IMR-90 (cell line): ENCODE measurements around the gene CMSS1. TPM values are rescaled to one million over a fixed set of nuclear protein-coding genes. Genes with fewer than 3 reads are reported as not detected.

Experiments
- ATAC-seq: fragments of 200-7000 bp; cut with Tn5 transposase; 2 replicates; pipeline ENCODE4 v1.9.1; 2020; ENCODE audit warnings: low read depth, mild to moderate bottlenecking, moderate library complexity
- BruUV-seq: library from RNA; stranded (reverse); fragments of 400-500 nt; replicated peaks from 2 replicates; lab custom pipeline; 2021; lab: Mats Ljungman, UMichigan
- CTCF ChIA-PET: fragments of 300-600 bp; formaldehyde crosslinking; extraction: SDS; loops from one replicate; lab custom pipeline; 2021; ENCODE audit warnings: antibody characterized with exemption; lab: Yijun Ruan, JAX
- POLR2A ChIA-PET: fragments of 300-600 bp; sonication (Branson Sonifier 250); formaldehyde crosslinking; loops from one replicate; lab custom pipeline; 2022; ENCODE audit warnings: antibody characterized with exemption; ENCODE audit not compliant: unreplicated experiment; lab: Charles Lee
- DNase-seq: peaks from one replicate; pipeline ENCODE4 v3.0.0; 2013
- H2AFZ ChIP-seq: replicated peaks from 2 replicates; pipeline ENCODE3; 2013; ENCODE audit warnings: low read length, mild to moderate bottlenecking; ENCODE audit not compliant: poor library complexity
- H2AK5ac ChIP-seq: 2 replicates; pipeline ENCODE4 v1.6.1; 2013; ENCODE audit warnings: low read depth, low read length, inconsistent platforms
- H2AK9ac ChIP-seq: replicated peaks from 2 replicates; pipeline ENCODE3; 2013; ENCODE audit warnings: mild to moderate bottlenecking, low read depth, low read length, moderate library complexity; ENCODE audit not compliant: poor library complexity
- H2BK120ac ChIP-seq: 2 replicates; pipeline ENCODE4 v1.6.1; 2013; ENCODE audit warnings: low read depth, low read length, inconsistent platforms
- H2BK15ac ChIP-seq: 3 replicates; pipeline ENCODE4 v1.6.1; 2013; ENCODE audit warnings: low read depth, low read length, inconsistent platforms
- H2BK20ac ChIP-seq: 2 replicates; pipeline ENCODE4 v1.6.1; 2013; ENCODE audit warnings: low read depth, mild to moderate bottlenecking, inconsistent platforms, low read length, moderate library complexity
- H2BK5ac ChIP-seq: 2 replicates; pipeline ENCODE4 v1.6.1; 2013; ENCODE audit warnings: mild to moderate bottlenecking, low read depth, low read length, inconsistent platforms; ENCODE audit not compliant: poor library complexity, severe bottlenecking
- H3K14ac ChIP-seq: replicated peaks from 2 replicates; pipeline ENCODE4 v1.6.1; 2013; ENCODE audit warnings: low read depth, low read length, inconsistent platforms
- H3K18ac ChIP-seq: 2 replicates; pipeline ENCODE4 v1.6.1; 2013; ENCODE audit warnings: low read depth, low read length, control low read depth
- H3K23ac ChIP-seq: 2 replicates; pipeline ENCODE4 v1.6.1; 2013; ENCODE audit warnings: low read depth, low read length, inconsistent platforms
- H3K27ac ChIP-seq: 2 replicates; pipeline ENCODE4 v1.5.1; 2013; ENCODE audit warnings: mild to moderate bottlenecking, control low read depth, low read length; ENCODE audit not compliant: insufficient read depth
- H3K27me3 ChIP-seq: 2 replicates; pipeline ENCODE4 v1.6.1; 2013; ENCODE audit warnings: low read length; ENCODE audit not compliant: control insufficient read depth, insufficient read depth
- H3K36me3 ChIP-seq: 2 replicates; pipeline ENCODE4 v1.6.1; 2013; ENCODE audit warnings: low read length, mixed read lengths; ENCODE audit not compliant: control insufficient read depth, insufficient read depth
- H3K4ac ChIP-seq: 2 replicates; pipeline ENCODE4 v1.6.1; 2013; ENCODE audit warnings: low read depth, low read length, inconsistent platforms
- H3K4me1 ChIP-seq: 2 replicates; pipeline ENCODE4 v1.6.1; 2013; ENCODE audit warnings: low read length, mixed read lengths; ENCODE audit not compliant: control insufficient read depth, insufficient read depth
- H3K4me2 ChIP-seq: 2 replicates; pipeline ENCODE4 v1.6.1; 2013; ENCODE audit warnings: low read depth, mild to moderate bottlenecking, control low read depth, low read length, moderate library complexity
- H3K4me3 ChIP-seq: 2 replicates; pipeline ENCODE4 v1.5.1; 2013; ENCODE audit warnings: low read depth, mild to moderate bottlenecking, control low read depth, low read length, moderate library complexity; ENCODE audit not compliant: insufficient read depth
- H3K56ac ChIP-seq: 2 replicates; pipeline ENCODE4 v1.6.1; 2013; ENCODE audit warnings: low read length, inconsistent platforms; ENCODE audit not compliant: insufficient read depth; ENCODE audit errors: extremely low read depth
- H3K79me1 ChIP-seq, 2 experiments: 2 replicates each; pipeline ENCODE4 v1.6.1; 2013; ENCODE audit warnings: low read length in 2 of 2, inconsistent platforms in 1 of 2, low read depth in 1 of 2
- H3K9ac ChIP-seq: 2 replicates; pipeline ENCODE4 v1.6.1; 2013; ENCODE audit warnings: low read depth, low read length, control low read depth
- H3K9me1 ChIP-seq: 2 replicates; pipeline ENCODE4 v1.6.1; 2013; ENCODE audit warnings: low read length, inconsistent platforms; ENCODE audit not compliant: insufficient read depth
- H3K9me3 ChIP-seq: 2 replicates; pipeline ENCODE4 v1.6.1; 2013; ENCODE audit warnings: low read length; ENCODE audit not compliant: control insufficient read depth, insufficient read depth
- H4K20me1 ChIP-seq: 2 replicates; pipeline ENCODE4 v1.6.1; 2013; ENCODE audit warnings: low read length, inconsistent platforms; ENCODE audit not compliant: insufficient read depth
- H4K5ac ChIP-seq: 2 replicates; pipeline ENCODE4 v1.6.1; 2013; ENCODE audit warnings: mild to moderate bottlenecking, low read depth, low read length, control low read depth
- H4K8ac ChIP-seq, 2 experiments: 2 replicates each; pipeline ENCODE4 v1.6.1; 2013; ENCODE audit warnings: low read depth in 2 of 2, low read length in 2 of 2, control low read depth in 1 of 2, inconsistent platforms in 1 of 2
- H4K91ac ChIP-seq: 2 replicates; pipeline ENCODE4 v1.6.1; 2013; ENCODE audit warnings: low read depth, low read length, inconsistent platforms; ENCODE audit not compliant: insufficient read depth
- BHLHE40 ChIP-seq: fragments of 150-350 bp; IDR thresholded peaks from 2 replicates; pipeline ENCODE4 v1.6.1; 2016; ENCODE audit warnings: mild to moderate bottlenecking, low read depth, low read length
- CHD1 ChIP-seq: IDR thresholded peaks from 2 replicates; pipeline ENCODE4 v1.6.1; 2012; ENCODE audit warnings: low read depth, low read length, improper control_type of control experiment
- MAFK ChIP-seq: IDR thresholded peaks from 2 replicates; pipeline ENCODE4 v1.6.1; 2012; ENCODE audit warnings: low read depth, low read length, improper control_type of control experiment
- MAZ ChIP-seq: IDR thresholded peaks from 2 replicates; pipeline ENCODE4 v1.6.1; 2012; ENCODE audit warnings: low read depth, mild to moderate bottlenecking, low read length, improper control_type of control experiment, moderate library complexity, borderline replicate concordance
- MXI1 ChIP-seq: IDR thresholded peaks from 2 replicates; pipeline ENCODE4 v1.6.1; 2012; ENCODE audit warnings: low read depth, mild to moderate bottlenecking, low read length, moderate library complexity, borderline replicate concordance
- POLR2A ChIP-seq: IDR thresholded peaks from 2 replicates; pipeline ENCODE4 v1.6.1; 2012; ENCODE audit warnings: mild to moderate bottlenecking, low read depth, low read length
- RFX5 ChIP-seq: IDR thresholded peaks from 2 replicates; pipeline ENCODE4 v1.8.0; 2012; ENCODE audit warnings: low read depth, mild to moderate bottlenecking, low read length, moderate library complexity
- SMC3 ChIP-seq: fragments of 150-350 bp; IDR thresholded peaks from 2 replicates; pipeline ENCODE4 v1.6.1; 2016; ENCODE audit warnings: low read depth, mild to moderate bottlenecking, antibody characterized with exemption, low read length, moderate library complexity
- WGBS, 2 experiments: methylation state at CpG; one replicate each; pipeline versions ENCODE4 v1.1.5 to v1.1.7; 2013; ENCODE audit warnings: missing lambda C conversion rate in 2 of 2; ENCODE audit not compliant: insufficient read length in 1 of 2; ENCODE audit errors: extremely low coverage in 2 of 2; 5-methylcytosine and 5-hydroxymethylcytosine counted together
- dilution Hi-C: fragments of 300-500 bp; cut with HindIII; formaldehyde crosslinking; loops from one replicate; pipeline ENCODE4 v1.14.3; 2018; ENCODE audit warnings: low sequenced_read_pairs; ENCODE audit not compliant: unreplicated experiment
- in situ Hi-C: fragments of 300-500 bp; cut with MboI; formaldehyde crosslinking; loops from 3 replicates; pipeline ENCODE4 v1.14.3; 2019; ENCODE audit warnings: low sequenced_read_pairs, inconsistent platforms, mixed read lengths
- intact Hi-C: fragments of 100-400 bp; cut with micrococcal nuclease; formaldehyde crosslinking; loops from 2 replicates; pipeline ENCODE4 v1.10.0; 2022
- polyA plus RNA-seq, 3 experiments: library from polyadenylated mRNA; depleted of rRNA; stranded (reverse); fragments of >200 nt; gene quantifications; 2 replicates each; pipeline ENCODE4 v1.2.3, GENCODE V29; 2012; ENCODE audit warnings: low replicate concordance in 1 of 3
- total RNA-seq: library from RNA; depleted of rRNA; stranded (reverse); fragments of >200 nt; gene quantifications from 2 replicates; pipeline ENCODE4 v1.2.3, GENCODE V29; 2012
- TF ChIP-seq, protein P1 (sequence below): conservative IDR thresholded peaks from 2 replicates; pipeline ENCODE4 v1.5.1; 2012; ENCODE audit warnings: mild to moderate bottlenecking, low read depth, low read length, improper control_type of control experiment
- TF ChIP-seq, protein P2 (sequence below): fragments of 150-350 bp; IDR thresholded peaks from 2 replicates; pipeline ENCODE4 v1.6.1; 2017; ENCODE audit warnings: mild to moderate bottlenecking, antibody characterized with exemption, low read length, low read depth

CMSS1 gene
- total and polyA plus RNA-seq, 2 of the 4 experiments (the other 2 are of a cell fraction) = 12.5 to 13.6 TPM

DNA sequence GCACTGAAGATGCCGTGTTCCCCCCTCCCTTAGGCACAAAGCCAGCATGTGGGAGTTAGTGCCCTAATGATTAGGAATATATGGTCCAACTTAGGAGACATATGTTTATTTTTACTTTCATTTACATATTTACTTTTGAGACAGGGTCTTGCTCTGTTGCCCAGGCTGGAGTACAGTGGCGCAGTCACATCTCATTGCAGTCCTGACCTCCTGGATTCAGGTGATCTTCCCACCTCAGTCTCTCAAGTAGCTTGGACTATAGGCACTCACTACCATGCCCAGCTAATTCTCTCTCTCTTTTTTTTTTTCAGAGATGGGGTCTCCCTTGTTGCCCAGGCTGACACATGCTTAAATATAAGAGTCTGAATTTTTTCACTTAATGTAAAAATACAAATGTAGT lies 391.5 kb downstream of the CMSS1 start:
- peak overlapping the region; percentile 96 for H2AK5ac ChIP-seq
- peak overlapping the region in 1 of 2 experiments; percentile 31; a peak in 2 of 4 replicates for H4K8ac ChIP-seq
- no peaks in the 10 kb centered on the region; the same call in 1 of the 2 replicates for H3K27me3 ChIP-seq
- ATAC-seq (no peak), DNase-seq (no peak)
- H2BK15ac ChIP-seq = peak overlapping the region; percentile 46; the same call in 1 of the 3 replicates
- H3K4me1 ChIP-seq = peaks cover 18% of the 10 kb centered on the region
- peaks cover 6% of the 10 kb centered on the region for H3K9me1 ChIP-seq
- 0 out of 2 replicates have a peak overlapping the region, but pooled peaks have one; percentile 16 for H3K14ac ChIP-seq
- BruUV-seq = no TSS peak
- in situ Hi-C loops (no loop called here), intact Hi-C loops (no loop called here), dilution Hi-C loops (no loop called here)
- H2BK20ac ChIP-seq = peak overlapping the region; percentile 90
- no peak overlapping the region for H3K4me3 ChIP-seq
- no peaks in the 10 kb centered on the region for H4K20me1 ChIP-seq
- H2AFZ ChIP-seq = no peak overlapping the region
- H3K9me3 ChIP-seq = no peaks in the 10 kb centered on the region
- peak overlapping the region; percentile 55; the same call in 1 of the 2 replicates for H3K27ac ChIP-seq
- H3K18ac ChIP-seq = peak overlapping the region; percentile 98
- H3K4ac ChIP-seq = peak overlapping the region; percentile 68; the same call in 1 of the 2 replicates
- peak overlapping the region; percentile 96 for H4K5ac ChIP-seq
- H3K79me1 ChIP-seq = no peaks in the 10 kb centered on the region
- 80% methylated on average over 1 of the region's 2 CpGs; no CpG with 5 or more reads in 1 of the 2 experiments for WGBS, 2 experiments
- H2AK9ac ChIP-seq = no peak overlapping the region
- peak overlapping the region; percentile 77; the same call in 1 of the 2 replicates for H2BK120ac ChIP-seq
- TF ChIP-seq POLR2A (no peak), BHLHE40 (no peak), CHD1 (no peak), MXI1 (no peak), SMC3 (no peak), MAFK (no peak), MAZ (no peak), RFX5 (no peak)
- TF ChIP-seq, protein P1, sequence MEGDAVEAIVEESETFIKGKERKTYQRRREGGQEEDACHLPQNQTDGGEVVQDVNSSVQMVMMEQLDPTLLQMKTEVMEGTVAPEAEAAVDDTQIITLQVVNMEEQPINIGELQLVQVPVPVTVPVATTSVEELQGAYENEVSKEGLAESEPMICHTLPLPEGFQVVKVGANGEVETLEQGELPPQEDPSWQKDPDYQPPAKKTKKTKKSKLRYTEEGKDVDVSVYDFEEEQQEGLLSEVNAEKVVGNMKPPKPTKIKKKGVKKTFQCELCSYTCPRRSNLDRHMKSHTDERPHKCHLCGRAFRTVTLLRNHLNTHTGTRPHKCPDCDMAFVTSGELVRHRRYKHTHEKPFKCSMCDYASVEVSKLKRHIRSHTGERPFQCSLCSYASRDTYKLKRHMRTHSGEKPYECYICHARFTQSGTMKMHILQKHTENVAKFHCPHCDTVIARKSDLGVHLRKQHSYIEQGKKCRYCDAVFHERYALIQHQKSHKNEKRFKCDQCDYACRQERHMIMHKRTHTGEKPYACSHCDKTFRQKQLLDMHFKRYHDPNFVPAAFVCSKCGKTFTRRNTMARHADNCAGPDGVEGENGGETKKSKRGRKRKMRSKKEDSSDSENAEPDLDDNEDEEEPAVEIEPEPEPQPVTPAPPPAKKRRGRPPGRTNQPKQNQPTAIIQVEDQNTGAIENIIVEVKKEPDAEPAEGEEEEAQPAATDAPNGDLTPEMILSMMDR = no peak
- TF ChIP-seq, protein P2, sequence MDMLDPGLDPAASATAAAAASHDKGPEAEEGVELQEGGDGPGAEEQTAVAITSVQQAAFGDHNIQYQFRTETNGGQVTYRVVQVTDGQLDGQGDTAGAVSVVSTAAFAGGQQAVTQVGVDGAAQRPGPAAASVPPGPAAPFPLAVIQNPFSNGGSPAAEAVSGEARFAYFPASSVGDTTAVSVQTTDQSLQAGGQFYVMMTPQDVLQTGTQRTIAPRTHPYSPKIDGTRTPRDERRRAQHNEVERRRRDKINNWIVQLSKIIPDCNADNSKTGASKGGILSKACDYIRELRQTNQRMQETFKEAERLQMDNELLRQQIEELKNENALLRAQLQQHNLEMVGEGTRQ = no peak
- no peak overlapping the region for H3K23ac ChIP-seq
- CTCF ChIA-PET = interaction anchor here (0.7 kb wide), 1 partner anchor 140 kb away, joined by 3 read pairs; no protein-coding TSS in a partner anchor
- H2BK5ac ChIP-seq = no peak overlapping the region
- peak overlapping the region; percentile 48; the same call in 1 of the 2 replicates for H4K91ac ChIP-seq
- no peaks in the 10 kb centered on the region for H3K36me3 ChIP-seq
- H3K4me2 ChIP-seq = no peak overlapping the region
- H3K56ac ChIP-seq = no peak overlapping the region
- H3K9ac ChIP-seq = no peak overlapping the region
- POLR2A ChIA-PET = no interaction called here
